Activated naive CD4-positive, alpha-beta T cell (primary cell): Measurements from ENCODE around the gene CABLES1.

Source experiments
- DNase-seq, 4 experiments: peaks; one replicate each; lab custom pipeline; 2025; lab: John Stamatoyannopoulos, UW

Gene CABLES1

DNA sequence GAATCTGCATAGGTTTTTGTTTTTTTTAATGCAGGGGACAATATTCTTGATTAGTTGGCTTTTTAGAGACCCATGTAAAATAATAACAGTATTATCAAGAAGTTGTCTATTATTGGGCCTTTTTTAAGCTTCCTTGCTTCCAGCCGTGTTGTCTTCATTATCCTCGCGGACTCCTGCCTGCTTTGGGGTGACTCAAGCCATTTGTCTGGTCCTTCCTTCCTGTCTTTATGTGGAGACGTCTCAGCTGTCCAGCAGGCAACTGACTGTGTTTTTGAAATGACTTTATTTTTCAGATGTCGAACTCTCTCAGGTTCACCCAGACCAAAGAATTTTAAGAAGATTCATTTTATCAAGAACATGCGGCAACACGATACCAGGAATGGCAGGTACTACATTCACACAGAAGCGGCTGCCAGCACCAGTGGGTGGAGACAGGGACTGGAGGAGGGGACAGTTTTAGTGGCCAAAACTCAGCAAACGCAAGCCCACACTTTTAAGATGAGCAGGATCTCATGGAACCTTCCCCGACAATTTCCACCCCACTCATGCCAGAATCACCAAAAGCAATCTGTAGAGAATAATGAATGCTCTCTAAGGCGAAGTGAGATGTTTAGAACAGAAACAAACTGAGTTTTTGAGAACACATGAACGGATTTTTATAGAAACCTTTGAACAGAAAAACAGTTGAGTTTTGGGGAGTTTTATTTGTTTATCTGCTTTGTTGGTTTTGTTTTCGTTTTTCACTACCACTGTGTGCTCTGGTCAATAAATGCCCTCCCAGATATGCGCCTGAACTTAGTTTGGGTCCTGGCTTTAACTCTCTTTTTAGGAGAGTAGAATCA is 59.1 kb downstream of the CABLES1 start:
- DNase-seq, result no peak

DNA sequence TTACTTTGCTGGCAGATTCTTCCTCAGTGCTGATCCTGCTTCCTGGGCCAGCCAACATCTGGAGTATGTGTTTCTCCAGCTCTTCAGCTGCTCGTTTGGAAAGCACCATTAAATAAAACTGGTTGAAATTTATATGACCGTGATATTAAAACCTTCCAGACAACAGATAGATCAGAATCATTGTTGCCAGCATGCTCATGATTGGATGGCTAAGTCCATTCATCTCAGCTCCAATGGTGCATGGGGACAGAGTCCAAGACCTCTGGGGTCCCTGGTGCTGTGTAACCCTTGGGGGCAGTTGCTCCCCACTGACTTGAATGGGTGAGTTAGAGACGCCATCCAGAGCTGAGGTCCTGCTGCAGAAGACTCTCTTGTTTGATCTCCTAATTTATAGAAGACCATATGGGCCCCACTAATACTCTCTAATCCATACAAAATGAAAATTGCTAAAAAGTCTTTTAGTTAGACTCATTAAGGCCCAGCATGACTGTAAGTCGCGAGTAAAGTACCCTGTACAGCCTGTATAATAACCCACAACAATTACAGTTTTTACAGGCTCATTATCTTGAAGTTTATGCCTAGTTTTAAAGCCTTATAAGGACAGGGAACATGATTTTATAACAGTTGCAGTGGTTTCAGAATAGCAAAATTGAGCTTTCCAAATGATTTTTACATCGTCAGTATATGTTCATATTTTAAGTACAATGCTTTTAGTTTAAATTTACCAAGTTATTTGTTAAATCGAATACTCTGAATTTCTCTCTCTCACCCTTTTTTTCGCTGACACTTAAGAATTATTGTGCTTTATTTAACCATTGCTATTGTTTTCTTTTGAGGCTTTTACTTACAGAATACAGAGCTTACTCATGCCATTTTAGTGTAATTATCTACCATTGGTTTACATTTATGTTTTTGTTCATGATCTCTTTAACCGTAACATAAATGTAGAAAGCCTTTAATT is 60.0 kb downstream of the CABLES1 start:
- no peak for DNase-seq

DNA sequence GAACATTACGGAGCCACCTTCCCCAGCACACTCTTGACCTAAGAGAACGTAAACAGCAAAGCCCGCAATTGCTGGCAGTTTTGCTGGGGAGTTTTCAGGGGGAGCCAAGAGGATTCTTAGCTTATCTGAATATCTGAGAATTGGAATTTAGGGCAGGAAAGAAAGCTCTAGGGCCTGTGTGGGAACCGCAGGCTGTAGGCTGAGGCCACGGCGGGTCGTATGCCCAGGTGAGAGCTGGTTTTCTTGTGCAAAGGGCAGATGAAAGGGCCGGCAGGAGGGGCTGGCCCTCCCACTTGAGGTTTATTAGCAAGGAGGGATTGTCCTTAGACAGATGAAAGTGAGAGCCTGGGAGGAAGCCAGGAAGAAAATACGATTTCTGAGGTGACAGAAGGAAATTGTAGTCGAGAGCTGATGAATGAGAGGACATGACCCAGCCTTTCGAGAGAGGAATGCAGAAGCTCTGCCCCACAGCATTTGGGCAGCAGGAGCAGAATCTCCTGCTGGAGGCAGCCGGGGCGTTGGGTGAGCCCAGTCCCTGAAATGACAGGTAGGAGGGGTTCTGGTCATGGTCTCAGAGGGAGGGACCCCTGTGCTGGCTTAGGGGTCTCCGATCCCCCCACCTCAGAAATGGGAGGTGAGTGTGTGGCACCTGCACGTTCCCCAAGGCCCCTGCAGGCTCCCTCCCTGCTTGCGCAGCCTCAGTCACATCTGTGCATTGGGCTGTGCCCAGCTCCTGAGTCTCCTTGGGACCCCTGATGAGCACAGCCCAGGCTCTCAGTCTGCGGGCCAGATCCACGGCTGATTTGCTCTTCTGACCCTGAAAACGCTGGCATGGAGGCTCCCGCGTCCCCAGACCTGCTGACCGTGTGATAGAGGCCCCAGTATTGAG is 61.1 kb downstream of the CABLES1 start:
- no peak for DNase-seq

DNA sequence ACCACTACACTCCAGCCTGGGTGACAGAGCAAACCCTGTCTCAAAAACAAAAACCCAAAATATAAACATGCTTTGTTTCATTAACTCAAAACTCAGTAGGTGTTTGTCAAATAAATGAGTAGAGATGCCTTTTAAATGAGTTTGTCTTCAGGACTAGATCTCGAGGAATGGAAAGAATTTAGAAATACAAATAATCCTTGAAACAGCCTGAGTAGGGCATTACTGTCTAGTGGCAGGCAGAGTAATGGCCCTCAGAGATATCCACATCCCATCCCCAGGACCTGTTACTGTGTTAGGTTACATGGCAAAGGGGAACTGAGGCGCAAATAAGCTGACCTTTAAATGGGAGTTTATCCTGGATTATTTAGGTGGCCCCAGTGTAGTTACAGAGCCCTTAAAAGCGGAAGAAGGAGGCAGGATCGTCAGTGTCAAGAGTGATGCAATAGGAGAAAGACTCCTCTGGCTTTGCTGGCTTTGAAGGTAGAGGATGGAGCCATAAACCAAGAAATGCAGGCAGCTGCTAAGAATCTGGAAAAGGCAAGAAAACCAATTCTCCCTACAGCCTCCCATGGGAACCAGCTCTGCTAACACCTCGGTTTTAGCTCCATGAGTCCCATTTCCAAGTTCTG is 63.0 kb downstream of the CABLES1 start:
- no peak for DNase-seq

DNA sequence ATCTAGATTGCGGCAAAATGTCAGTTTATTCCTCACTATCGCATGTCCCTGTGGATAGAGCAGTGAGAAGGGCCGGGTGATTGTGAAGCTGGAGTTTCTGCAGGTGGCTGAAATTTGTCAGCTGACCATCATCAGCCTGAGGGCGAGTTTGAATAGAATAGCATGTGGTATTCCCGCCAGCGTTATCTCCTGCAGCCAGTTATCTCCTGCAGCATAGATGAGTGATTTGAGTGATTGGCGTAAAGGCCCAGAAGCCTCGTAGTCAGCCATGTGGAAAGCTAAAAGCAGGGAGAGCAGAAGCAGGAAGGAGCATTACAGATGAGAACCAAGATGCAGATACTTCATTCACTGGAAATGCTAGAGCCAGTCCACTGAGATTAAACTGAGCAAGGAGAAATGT is 65.5 kb downstream of the CABLES1 start:
- DNase-seq, result no peak

DNA sequence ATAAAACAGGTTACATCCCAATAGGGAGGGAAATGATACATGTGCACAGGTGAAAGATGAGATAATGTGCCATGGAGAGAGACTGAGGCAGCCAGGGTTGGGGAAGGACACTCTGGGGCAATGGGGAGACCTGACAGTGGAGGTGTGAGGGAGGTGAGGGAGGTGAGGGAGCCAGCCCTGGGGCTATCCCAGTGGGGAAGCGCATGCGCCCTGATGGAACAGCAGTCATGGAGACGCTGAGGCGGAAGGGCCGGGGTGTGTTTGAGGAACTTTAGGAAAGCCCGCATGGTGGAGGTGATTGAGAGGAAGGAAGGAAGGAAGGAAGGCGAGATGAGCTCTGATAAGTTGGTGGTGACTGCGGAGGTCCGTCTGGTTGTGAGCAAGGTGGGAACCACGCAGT is 66.5 kb downstream of the CABLES1 start:
- DNase-seq, result no peak

DNA sequence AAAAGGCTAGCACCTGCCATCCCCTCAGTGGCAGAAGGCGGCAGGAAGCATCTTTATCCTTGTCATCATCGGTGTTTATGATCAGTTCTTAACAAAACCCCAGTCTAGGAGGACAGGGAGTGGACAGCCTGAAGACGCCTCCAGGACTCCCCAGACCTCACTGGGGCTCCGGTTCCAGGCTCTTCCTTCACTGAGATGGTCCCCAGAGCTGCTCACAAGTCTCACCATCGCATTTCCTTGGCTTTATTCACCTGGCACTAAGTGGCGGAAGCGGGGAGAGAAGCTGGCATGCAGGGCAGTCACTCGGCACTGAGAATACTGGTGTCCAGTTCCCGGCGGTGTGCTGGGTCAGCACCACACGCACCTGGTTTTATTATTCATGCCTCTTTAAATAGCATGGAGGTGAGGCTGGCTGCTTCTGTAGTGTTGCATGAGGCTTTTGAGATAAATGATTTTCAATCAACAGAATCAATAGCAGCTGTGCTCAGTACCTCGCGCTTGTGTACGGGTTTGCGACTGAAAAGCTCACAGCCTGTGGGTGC is 68.7 kb downstream of the CABLES1 start:
- no peak for DNase-seq

DNA sequence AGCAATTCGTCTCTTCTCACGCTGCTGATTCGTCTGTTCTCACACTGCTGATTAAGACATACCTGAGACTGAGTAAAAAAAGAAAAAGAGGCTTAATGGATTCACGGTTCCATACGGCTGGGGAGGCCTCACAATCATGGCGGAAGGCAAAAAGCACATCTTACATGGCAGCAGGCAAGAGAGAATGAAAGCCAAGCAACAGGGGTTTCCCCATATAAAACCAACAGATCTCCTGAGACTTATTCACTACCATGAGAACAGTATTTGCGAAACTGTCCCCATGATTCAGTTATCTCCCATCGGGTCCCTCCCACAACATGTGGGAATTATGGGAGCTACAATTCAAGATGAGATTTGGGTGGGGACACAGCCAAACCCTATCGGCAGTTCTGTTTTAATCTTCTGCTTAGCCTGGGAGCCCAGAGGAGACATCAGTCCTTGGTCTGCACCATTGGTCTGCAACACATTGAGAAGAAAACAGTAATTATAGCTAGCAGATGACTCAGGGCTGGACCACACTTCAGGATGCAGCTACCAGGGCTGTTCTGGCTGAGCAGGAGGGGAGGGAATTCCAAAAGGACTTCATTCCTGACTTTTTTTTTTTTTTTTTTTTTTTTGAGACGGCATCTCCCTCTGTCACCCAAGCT is 69.4 kb downstream of the CABLES1 start:
- DNase-seq, result no peak

DNA sequence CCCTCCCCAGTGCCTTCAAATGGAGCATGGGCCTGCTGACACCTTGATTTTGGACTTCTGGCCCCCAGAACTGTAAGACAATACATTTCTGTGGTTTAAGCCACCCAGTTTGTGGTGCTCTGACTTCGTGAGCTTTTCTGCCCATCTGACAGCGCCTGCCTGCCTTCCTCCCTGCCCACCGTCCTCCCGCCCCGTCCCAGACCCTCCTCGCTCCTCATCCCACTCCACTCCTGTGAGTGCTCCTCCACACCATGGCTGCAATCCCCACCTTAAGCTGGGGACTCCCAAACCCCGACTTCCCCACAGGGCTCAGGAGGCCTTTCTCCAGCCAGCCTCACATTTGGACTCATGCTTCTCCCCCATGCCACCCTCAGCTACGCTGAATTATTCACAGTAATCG is 70.7 kb downstream of the CABLES1 start:
- DNase-seq, result no peak

DNA sequence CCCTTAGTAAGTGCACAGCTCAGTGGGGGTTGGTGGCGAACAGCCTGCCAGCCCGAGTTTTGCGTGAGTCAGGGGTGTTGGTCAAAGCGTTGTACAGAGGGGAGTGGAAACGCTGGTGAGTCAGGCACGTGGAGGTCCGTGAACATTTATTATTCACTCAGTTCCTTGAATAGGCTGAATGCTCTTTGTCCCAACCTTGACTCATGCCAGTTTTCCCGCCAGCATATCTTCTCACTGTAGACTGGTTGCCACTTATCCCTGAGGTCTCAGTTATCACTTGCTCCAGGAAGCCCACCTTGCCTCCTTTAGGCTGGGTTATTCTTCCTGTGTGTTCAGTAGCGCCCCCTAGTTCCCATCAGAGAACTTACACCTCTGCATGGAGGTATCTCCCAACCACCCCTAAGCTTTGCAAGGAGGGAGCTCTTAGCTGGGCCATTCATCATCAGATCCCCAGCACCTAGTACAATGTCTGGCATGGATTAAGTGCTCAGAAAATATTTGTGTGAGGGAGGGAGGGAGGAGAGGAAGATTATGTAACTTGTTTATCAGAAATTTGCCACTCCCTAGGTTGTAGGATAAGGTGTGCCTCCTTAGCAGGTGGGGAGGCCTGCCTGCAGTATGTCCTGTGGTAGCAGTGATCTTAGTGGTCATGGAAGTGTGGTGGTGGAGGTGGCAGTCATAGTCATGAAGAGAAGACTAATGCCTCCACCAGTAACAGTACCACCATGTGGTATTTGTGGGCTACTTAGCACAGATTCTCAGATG is 72.1 kb downstream of the CABLES1 start:
- DNase-seq, result no peak

DNA sequence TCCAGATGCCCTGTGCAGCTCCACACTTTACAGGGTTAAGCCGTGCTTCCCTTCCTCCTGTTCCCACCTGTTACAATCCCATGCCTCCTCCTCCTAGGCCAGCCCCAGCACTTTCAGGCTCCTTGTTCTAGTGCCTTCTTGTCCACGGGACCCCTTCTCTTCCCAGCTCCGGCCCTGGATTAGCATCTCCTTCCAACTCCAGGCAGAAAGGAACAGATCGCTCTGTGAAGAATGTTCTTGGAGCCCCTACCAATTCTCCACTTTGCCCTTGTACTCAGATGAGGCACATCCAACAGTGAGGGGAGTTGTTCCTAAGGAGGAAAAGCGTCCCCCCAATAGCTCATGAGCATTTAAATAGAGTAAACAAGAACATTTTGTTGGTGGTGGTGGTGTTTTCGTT is 72.7 kb downstream of the CABLES1 start:
- no peak for DNase-seq

DNA sequence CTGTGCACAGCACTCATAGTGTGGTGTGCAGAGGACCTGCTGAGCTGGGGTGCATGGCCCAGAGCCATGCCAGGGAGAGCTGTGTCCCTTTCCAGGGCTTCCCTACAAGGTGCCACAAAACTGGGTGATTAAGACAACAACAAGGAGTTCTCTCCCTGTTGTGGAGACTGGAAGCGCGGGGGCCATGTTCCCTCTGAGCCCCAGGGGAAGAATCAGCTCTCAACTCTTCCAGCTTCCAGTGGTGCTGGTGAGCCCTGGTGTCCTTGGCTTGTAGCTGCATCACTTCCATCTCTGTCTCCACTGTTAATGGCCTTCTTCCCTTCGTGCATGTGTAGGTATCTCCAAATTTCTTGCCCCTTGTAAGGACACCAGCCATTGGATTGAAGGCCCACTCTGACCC is 73.3 kb downstream of the CABLES1 start:
- DNase-seq, result no peak

DNA sequence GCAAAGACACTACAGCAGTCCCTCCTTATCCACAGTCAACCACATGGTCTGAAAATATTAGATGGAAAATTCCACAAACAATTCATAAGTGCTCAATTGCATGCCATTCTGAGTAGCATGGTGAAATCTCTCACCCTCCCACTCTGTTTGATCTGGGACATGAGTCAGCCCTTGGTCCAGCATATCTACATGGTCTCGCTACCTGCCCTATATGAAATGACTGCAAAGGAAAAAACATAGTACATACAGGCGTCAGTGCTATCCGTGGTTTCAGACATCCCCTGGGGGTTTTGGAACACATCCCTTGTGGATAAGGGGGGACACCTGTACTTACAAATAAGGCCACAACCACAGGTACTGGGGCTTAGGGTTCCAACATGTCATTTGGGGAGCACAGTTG is 73.7 kb downstream of the CABLES1 start:
- no peak for DNase-seq

DNA sequence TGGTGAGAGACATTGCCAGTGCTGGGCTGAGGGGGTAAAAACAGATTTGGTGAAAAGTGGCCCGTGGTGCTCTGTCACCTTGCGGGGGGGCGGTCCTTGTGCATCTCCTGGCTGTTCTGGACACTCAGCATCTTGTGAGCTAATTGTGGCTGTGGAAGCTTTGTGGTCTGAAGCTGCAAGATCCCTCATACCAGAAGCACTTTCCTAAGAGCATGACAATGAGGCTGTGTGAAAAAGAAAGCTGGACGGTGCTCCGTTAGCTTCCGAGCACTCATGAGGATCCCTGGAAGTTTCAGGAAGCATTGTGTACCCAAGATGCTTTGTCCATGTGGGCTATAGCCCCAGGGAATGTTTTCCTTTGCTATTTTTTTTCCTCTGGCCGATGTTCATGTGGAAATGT is 74.5 kb downstream of the CABLES1 start:
- no peak for DNase-seq

DNA sequence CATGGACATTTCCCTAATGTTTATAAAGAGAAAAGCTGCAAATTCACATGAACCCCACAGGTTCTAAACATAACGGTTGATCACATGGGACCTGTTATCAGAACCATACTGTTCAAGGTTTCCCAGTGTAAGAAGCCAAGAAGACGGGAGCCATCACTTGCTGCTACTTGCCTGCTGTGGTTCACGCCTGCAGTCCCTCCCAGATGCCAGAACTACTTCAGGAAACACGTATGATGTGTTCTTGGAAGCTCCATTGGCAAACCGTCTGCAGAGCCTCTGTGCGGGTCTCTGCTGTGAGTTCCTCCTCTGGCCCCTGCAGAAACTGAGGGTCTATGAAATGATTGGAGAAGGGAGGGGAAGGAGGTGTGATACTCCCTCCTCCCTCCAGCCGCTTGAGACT is 75.2 kb downstream of the CABLES1 start:
- DNase-seq, result no peak

DNA sequence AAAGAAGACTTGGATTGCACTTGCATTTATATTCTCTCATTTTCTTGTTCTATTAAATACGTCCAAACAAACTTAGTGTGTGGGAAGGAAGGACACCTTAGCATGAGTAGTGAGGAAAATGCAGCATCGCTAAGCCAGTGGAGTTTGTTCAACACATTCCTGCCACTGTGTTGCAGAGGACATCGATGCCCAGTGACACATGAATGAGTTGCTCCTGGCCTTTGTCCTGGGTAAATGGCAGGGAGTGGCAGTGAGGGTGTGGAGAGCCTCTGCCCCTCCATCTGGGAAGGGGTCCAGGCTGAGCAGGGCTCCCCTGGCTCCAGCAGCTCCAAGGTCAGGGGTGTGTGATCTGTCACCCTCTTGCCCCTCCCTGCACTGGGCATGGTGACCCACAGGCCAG is 75.9 kb downstream of the CABLES1 start:
- DNase-seq, result no peak

DNA sequence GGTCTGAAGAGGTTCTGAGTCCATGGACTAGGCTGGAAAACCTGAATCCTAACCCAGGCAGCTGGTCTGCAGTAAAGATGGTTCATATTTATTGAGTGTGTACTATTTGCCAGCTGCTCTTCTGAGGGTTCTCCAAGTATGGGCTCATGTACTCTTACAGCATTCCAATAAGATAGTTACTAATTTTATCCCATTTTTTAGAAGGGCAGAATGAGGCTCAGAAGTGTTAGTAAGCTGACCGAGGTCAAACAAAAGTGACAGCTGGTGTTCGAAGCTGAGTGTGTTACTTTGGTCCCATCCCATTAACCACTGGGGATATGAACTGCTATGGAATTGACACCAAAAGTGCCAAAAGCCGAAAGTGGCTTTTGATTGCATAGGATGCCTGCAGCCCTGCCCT is 76.9 kb downstream of the CABLES1 start:
- no peak for DNase-seq

DNA sequence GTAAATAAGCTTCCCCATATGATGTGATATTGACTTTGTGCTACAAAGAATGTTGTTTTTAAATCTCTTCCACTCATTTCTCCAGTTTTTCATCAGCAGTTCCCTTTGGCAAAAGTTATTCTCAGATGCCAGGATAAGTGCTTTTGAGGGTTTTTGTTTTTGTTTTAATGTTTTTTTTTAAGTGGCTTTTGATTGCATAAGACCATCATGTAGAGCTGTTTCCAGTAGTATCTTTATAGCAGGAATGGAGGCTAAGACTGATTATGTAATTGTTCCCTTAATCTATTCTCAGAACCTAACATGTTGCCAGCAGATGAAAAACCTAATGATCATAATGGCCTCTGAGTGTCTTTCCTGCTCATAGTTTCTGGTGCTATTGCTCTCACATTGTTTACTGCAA is 77.9 kb downstream of the CABLES1 start:
- DNase-seq, result no peak

DNA sequence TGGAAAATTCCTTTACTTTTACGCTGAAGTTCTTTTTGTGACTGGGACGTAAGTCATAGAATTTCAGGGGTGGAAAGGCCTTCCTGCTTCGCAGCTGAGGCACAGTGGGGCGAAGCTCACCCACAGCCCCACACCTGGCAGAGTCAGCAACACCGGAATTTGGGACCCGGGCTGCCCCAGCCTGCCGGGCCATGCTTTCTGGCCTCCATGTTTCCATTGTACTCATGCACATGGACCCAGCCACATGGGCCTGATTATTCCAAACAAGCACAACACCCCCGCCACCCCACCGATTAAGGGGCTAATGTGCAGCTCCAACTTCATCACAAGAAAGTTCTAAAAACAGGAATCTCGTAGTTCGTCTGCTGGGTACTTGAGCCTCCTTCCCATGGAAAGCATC is 82.5 kb downstream of the CABLES1 start:
- DNase-seq, result no peak

DNA sequence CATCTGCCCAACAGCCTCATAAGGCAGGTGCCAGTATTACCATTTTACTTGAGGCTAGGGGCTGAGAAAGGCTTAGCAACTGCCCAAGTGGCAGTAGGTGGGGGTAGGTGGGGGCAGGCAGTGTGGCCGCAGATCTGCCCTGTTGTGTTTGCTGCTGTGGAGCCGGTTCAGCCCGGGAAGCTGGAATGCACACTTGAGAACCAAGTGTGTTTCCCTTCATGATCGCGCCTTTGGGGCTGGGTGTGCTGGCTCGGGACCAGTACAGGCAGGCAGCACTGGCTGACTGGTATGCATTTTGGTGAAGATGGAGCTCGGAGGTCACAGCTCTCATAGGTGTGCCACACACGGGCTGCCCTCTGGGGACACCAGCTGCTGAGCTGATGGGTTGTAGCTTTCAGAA is 85.1 kb downstream of the CABLES1 start:
- no peak for DNase-seq
